ENCODE data around the gene IL4I1.

IL4I1 gene

GRCh38 chr19:49864890-49865289 lies 31.8 kb downstream of the IL4I1 start:
- no peak for DNase-seq

- no peak for DNase-seq
Measured at GRCh38 chr19:49863935-49864320, 32.8 kb downstream of the IL4I1 start.

- no peak for DNase-seq
Measured at GRCh38 chr19:49863254-49863934, 33.3 kb downstream of the IL4I1 start.

- no peak for DNase-seq
Measured at GRCh38 chr19:49862391-49863253, 34.1 kb downstream of the IL4I1 start.

- no peak for DNase-seq
Measured at GRCh38 chr19:49861541-49862378, 34.9 kb downstream of the IL4I1 start.

- DNase-seq = peak in 11 of 56 donors; percentile 8 to 61 (median 30)
Measured at GRCh38 chr19:49861107-49861506, 35.6 kb downstream of the IL4I1 start.

- DNase-seq = no peak
Measured at GRCh38 chr19:49860336-49861102, 36.2 kb downstream of the IL4I1 start.

- no peak for DNase-seq
Measured at GRCh38 chr19:49859682-49860335, 36.9 kb downstream of the IL4I1 start.

- DNase-seq = peak in 37 of 56 donors; percentile 6 to 69 (median 30)
Measured at GRCh38 chr19:49858088-49858985, 38.4 kb downstream of the IL4I1 start.

- no peak for DNase-seq
Measured at GRCh38 chr19:49857838-49858087, 38.9 kb downstream of the IL4I1 start.

- DNase-seq = no peak
Measured at GRCh38 chr19:49857061-49857837, 39.4 kb downstream of the IL4I1 start.

- no peak for DNase-seq
Measured at GRCh38 chr19:49856574-49857021, 40.1 kb downstream of the IL4I1 start.

GRCh38 chr19:49855676-49856573 lies 40.8 kb downstream of the IL4I1 start:
- no peak for DNase-seq

- no peak for DNase-seq
Measured at GRCh38 chr19:49855277-49855675, 41.4 kb downstream of the IL4I1 start.

- DNase-seq = no peak
Measured at GRCh38 chr19:49854378-49855263, 42.1 kb downstream of the IL4I1 start.

GRCh38 chr19:49853852-49854377 lies 42.8 kb downstream of the IL4I1 start:
- DNase-seq = no peak
